HUDEP-2 (cell line): Measurements from ENCODE around the gene KLHL3.

ENCODE experiments used
- DNase-seq, 76 experiments: peaks; one replicate each; lab custom pipeline; 2025; ENCODE audit not compliant: unreplicated experiment in 76 of 76; lab: John Stamatoyannopoulos, UW

Gene KLHL3

DNA sequence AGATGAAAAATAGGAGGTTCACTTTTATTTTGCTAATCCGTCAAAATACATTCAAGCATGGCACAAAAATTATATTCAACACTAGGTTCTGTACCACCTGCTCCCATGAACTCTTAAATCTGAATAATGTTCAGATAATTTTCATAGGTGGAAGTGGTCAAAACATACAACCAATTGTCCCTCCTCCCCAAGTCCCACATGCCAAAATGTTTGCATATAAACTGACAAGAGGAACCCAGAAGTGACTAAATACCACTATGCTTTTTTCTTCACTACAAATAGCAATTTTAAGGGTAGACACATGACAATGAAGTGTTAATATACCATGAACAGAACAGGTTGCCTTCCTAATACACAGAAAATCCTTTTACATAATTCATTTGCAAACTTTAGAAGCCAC lies 14.5 kb upstream of the KLHL3 start:
- DNase-seq, result no peak

DNA sequence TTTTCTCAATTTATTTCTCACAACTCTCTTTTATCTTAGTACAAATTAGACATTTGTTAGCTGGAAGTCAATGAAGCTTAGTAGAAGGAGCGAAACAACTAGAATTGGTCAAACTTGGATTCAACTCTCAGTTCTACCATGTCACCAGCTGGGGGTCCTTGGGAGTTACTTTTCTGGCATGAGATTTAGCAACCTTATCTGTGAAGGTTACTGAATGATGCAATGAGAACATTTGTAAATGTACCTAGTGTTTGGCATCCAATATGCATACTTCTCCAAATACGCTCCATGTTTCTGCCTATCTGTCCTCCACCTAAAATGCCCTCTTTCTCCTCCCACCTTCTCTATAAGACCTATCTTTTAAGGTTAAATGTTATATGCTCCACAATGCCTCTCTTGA lies 12.0 kb upstream of the KLHL3 start:
- DNase-seq, result no peak

DNA sequence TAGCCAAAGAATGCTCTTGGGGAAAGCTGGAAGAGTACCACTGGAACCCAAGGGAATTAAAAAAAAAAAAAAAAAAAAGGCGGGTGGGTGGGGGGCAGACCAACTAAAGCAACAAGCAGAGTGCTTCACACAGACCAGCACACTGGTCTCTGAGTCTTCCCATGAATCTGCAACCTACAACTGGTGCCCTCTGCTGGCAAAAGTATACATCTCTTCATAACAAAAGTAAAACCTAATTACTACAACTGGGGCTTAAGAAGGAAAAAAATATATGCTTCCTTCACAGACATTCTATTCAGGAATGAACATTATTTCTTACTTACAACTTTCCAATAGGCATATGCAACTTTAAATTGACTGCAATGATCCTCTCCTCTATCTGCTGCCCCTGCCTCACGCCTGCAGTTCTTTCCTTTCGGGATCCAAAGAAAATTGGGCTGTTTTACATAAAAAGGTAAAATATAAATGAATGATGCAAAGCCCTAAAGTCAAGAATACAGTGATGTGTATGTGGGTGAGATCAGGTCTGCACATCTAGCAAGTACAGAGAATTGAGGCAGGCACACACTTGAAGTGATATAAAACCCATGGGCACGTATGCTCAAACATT lies 7.2 kb upstream of the KLHL3 start:
- DNase-seq, result peak in 42 of 76 experiments; percentile 3 to 66 (median 22)

GRCh38 chr5:137741718-137742117 lies 5.8 kb upstream of the KLHL3 start:
- DNase-seq, result no peak

DNA sequence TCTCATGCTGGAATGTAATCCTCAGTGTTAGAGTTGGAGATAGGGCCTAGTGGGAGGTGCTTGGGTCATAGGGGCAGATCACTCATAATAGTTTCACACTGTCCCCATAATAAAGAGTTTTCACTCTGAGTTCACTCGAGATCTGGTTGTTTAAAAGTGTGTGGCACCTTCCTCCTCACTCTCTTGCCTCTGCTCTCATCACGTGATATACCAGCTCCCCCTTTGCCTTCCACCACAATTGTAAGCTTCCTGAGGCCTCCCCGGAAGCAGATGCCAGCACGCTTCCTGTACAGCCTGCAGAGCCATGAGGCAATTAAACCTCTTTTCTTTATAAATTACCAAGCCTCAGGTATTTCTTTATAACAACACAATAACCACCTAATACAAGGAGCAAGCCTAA lies 3.8 kb upstream of the KLHL3 start:
- no peak for DNase-seq

DNA sequence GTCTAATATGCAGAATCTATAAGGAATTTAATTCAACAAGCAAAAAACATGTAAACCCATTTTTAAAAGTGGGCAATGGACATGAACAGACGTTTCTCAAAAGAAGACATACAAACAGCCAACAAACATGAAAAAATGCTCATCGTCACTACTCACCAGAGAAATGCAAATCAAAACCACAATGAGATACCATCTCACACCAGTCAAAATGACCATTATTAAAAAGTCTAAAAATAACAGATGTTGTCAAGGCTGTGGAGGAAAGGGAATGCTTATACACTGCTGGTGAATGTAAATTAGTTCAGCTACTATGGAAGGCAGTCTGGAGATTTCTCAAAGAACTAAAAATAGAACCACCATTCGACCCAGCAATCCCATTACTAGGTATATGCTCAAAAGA lies 3.1 kb upstream of the KLHL3 start:
- no peak for DNase-seq

DNA sequence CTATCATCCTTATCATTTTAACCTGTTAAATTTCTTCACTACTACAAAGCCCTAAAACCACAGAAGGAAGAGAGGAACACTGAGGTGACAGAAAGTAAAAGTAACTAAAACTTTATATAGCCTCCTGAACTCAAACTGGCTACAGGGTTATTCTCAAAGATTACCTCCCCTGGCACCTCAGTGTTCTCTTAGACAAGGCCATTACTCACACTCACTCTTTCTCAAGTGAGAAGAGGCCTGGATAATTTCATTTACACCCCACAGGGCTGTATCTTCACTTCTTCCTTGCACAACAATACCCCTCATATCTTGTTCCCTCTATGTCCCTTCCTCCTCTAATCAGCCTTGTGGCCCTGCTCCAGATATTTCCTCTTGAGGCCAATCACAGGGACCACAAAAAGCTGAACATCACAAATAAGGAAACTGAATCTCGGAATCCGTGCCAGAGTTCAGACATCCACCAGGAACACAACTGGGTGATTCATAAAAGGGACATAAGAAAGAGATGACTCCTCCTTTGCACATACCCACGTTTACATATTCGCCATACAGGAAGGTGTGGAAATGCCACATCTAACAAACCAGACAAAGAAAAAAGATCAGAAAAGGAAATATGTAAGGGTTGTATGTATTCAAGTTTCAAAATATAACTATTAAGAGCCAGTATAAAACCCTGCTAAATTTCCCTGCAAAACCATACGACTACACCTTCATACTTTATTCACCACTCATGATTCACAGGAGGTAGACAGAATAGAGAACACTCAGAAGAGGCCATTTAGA lies 1.7 kb upstream of the KLHL3 start:
- DNase-seq, result no peak

GRCh38 chr5:137736496-137736895 lies 607 bp upstream of the KLHL3 start:
- no peak for DNase-seq

GRCh38 chr5:137734962-137735554 lies 831 bp downstream of the KLHL3 start:
- no peak for DNase-seq

DNA sequence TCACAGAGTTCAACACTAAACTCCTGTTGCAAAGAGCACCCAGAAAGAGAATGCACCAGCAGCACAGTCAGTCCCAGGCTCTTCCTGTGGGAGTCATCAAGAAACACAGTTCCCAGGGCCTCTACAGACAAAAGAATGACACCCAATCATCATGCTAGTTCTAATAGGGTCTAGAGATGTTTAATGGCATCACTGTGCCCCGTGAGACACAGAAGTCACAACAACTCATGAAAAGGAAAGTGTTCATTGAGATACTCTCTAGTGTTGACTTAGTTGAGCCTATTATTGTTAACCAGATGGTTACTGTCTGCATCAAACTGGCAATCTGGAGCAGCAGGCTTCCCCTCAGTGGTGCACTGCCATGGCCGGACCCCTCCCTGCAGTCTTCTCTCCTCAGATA lies 1.6 kb downstream of the KLHL3 start:
- DNase-seq, result no peak

GRCh38 chr5:137733922-137734321 lies 2.0 kb downstream of the KLHL3 start:
- DNase-seq, result no peak

- DNase-seq, result no peak
These were observed 2.9 kb downstream of the KLHL3 start for GRCh38 chr5:137733006-137733405.

- DNase-seq, result no peak
These were observed 4.7 kb downstream of the KLHL3 start for GRCh38 chr5:137731176-137731575.

GRCh38 chr5:137730336-137730735 lies 5.6 kb downstream of the KLHL3 start:
- DNase-seq, result no peak

DNA sequence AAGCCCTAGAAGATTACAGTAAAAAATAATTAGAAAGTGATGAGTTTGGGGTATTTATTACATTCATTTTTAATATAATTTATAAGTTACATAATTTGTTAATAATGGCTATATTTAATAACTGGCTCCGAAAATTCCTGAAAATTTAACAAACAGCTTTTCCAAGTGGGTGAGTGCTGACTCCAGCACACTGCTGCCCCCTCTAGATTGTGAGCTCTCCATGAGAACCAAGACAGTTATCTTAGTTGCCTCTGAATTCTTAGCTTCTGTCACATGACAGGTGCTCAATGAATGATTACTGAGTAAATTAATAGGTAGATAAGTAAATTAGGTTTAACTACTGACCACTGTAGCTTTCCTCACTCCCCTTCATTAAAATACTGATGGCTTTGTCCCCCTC lies 7.8 kb downstream of the KLHL3 start:
- no peak for DNase-seq

GRCh38 chr5:137727623-137728022 lies 8.3 kb downstream of the KLHL3 start:
- DNase-seq, result peak in 1 of 76 experiments; percentile 2

GRCh38 chr5:137724251-137724650 lies 11.6 kb downstream of the KLHL3 start:
- DNase-seq, result no peak

GRCh38 chr5:137718611-137719010 lies 17.3 kb downstream of the KLHL3 start:
- DNase-seq, result no peak

- no peak for DNase-seq
These were observed 19.6 kb downstream of the KLHL3 start for GRCh38 chr5:137716337-137716736.

GRCh38 chr5:137715456-137715855 lies 20.4 kb downstream of the KLHL3 start:
- no peak for DNase-seq

GRCh38 chr5:137714946-137715345 lies 20.9 kb downstream of the KLHL3 start:
- no peak for DNase-seq

- no peak for DNase-seq
These were observed 21.4 kb downstream of the KLHL3 start for GRCh38 chr5:137714494-137714893.
